Activated CD4-positive, alpha-beta memory T cell treated with anti-CD3 and anti-CD28 coated beads, Interleukin-2, amount 10 ng/mL, durations not matched to agents 7 days and 5 days (primary cell): Measurements from ENCODE around the gene SYT15B. TPM values are rescaled to one million over a fixed set of nuclear protein-coding genes. Genes with fewer than 3 reads are reported as not detected.
"Not testable (repeated sequence)": the region's sequence is repeated elsewhere in the genome, so short reads cannot be mapped to it uniquely, and the experiment has no call there.

Experiments used
- CTCF ChIA-PET: fragments of 350-600 bp; sonication (Branson Sonifier 250); formaldehyde crosslinking; loops from one replicate; lab custom pipeline; 2021; ENCODE audit warnings: antibody characterized with exemption, inconsistent platforms; lab: Charles Lee
- POLR2A ChIA-PET: fragments of 350-600 bp; sonication (Branson Sonifier 250); formaldehyde crosslinking; loops from one replicate; lab custom pipeline; 2021; ENCODE audit warnings: antibody characterized with exemption; lab: Charles Lee
- DNase-seq: peaks from one replicate; pipeline ENCODE4 v3.0.0-alpha.2; 2020
- H3K27ac Mint-ChIP-seq: one replicate; pipeline ENCODE4 v1.8.0; 2021; ENCODE audit warnings: mild to moderate bottlenecking, mixed read lengths
- H3K27me3 Mint-ChIP-seq: one replicate; pipeline ENCODE4 v1.8.0; 2021; ENCODE audit warnings: mixed read lengths
- H3K36me3 Mint-ChIP-seq: one replicate; pipeline ENCODE4 v1.8.0; 2021; ENCODE audit warnings: low read depth, mixed read lengths
- H3K4me1 Mint-ChIP-seq: one replicate; pipeline ENCODE4 v1.8.0; 2021; ENCODE audit warnings: mixed read lengths
- H3K4me3 Mint-ChIP-seq: one replicate; pipeline ENCODE4 v1.8.0; 2021; ENCODE audit warnings: mild to moderate bottlenecking, mixed read lengths
- H3K9me3 Mint-ChIP-seq: one replicate; pipeline ENCODE4 v1.8.0; 2021; ENCODE audit warnings: mixed read lengths
- total RNA-seq, 2 experiments: library from RNA; stranded (reverse); gene quantifications; one replicate each; pipeline ENCODE4 v1.2.3, GENCODE V29; 2021

Gene SYT15B
- total RNA-seq, result under 1 TPM in 1 of 2 experiments, not detected in 1; 0.20 TPM

DNA sequence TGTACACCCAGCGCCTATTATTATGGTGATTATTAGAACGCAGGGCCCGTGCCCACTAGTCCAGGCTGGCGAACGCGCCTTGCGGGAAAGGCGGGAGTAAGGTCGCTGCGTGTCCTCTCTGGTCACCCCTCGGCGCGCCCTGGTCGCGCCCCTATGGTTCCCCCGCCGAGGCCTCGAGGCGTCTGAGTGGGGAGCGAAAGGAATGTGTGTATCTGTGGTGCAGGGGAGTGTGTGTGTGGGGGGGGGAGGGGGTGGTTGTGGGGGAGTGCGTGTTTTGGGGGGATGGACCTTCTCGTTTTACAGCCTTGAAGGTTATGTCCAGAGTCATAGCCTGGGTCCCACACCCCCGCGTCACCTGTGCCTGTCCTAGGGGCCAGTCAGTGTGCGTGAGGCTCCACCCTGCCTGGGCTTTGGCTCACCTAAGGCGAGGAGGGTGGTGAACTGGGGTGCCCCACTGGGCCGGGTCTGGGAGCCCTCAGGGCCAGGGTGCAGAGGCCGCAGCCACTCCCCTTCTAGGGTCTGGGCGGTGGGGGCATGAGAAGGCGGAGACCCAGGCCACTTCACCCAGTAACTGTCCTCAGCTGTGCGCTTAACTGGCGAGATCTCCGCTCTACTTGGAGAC is at the start of gene SYT15B:
Gene SYT15B, minus strand, starts transcription at position 39 of the 622 bp plus-strand sequence. CDS start 952 bp downstream, outside the sequence.
- H3K9me3 Mint-ChIP-seq, DNase-seq, H3K27me3 Mint-ChIP-seq, POLR2A ChIA-PET, H3K4me3 Mint-ChIP-seq, H3K36me3 Mint-ChIP-seq, H3K4me1 Mint-ChIP-seq, H3K27ac Mint-ChIP-seq, CTCF ChIA-PET: not testable (repeated sequence)

DNA sequence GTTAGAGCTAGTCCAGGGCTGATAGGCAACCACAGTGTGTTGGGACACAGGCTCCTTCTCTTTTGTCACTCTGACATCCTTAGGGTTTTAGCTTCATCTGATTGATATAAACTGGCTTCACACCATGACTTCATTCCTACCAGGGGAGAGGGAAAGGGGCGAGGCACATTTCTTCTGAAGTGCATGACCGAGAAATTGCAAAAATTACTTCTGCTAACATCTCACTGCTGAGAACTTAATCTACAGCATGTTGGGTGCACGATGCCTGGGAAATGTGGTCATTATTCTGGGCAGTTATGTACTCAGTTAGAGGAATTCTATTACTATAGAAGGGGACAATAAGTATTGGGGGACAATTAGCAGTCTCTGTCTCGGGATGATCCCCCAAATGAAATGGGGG is 16.2 kb upstream of the SYT15B start:
- H3K27me3 Mint-ChIP-seq, H3K4me3 Mint-ChIP-seq, DNase-seq, H3K27ac Mint-ChIP-seq, CTCF ChIA-PET, POLR2A ChIA-PET, H3K36me3 Mint-ChIP-seq, H3K4me1 Mint-ChIP-seq, H3K9me3 Mint-ChIP-seq: not testable (repeated sequence)

DNA sequence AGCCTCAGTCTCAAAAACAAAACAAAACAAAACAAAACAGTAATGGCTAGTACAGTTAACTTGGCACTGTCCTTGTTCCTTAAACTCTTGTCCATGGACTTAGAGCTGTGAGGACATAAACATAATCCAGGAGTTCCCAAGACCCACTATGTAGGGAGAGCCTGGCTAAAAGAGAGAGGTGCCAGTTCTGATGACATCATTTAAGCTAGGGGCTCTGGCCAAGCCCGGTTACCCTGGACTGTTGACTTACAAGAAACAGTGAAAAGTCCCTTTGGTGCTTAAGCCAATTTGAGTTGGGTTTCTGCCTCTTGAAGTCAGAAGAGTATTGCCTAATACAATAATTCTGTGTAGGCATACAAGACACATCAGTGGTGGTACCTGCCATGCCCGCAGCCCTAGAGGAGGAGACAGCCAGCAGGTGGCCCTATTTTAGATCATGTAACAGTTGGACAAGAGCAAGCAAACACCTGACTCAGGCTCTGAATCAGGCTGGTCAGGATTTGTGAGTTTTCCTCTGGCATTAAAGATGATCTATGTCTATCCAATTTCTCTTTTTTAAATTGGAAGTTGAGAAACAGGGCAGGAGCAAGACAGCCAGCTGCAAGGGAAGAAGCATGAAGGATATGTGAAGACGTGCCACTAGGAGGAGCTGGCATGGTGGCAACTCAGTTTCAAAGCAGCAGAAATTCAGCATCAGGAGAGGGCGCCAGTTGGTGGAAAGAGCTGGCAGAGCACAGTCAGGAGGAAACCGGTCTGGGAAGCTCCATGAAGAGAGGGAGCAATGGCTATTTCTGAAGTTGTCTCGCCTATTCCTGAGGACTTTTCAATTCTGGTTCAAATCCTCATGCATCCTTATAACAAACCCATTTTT is 12.2 kb upstream of the SYT15B start:
- CTCF ChIA-PET, H3K4me1 Mint-ChIP-seq, H3K36me3 Mint-ChIP-seq, H3K27ac Mint-ChIP-seq, H3K4me3 Mint-ChIP-seq, H3K9me3 Mint-ChIP-seq, H3K27me3 Mint-ChIP-seq, POLR2A ChIA-PET: not testable (repeated sequence)
- peak; percentile 21 for DNase-seq

DNA sequence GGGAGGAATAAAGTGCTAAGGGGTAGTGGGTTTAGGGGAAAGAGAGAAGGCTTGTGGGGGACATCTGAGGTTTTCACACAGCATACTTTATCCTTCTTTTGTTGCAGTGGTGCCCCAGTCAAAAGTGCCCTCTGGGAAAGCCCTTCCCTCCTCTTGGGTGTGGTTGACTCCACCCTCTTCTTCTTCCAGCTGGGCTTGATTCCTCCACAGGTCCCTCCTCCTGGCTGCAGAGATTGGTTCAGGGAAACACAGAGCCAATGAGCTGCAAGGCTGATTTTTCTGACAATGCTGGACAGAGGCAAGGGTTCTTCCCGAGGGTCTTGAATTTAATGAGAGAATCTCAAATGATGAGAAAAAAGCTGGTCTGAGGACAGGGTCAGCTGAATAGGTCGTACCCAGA is 7.4 kb upstream of the SYT15B start:
- H3K27me3 Mint-ChIP-seq, CTCF ChIA-PET, H3K27ac Mint-ChIP-seq, H3K4me3 Mint-ChIP-seq, H3K36me3 Mint-ChIP-seq, POLR2A ChIA-PET, H3K9me3 Mint-ChIP-seq, H3K4me1 Mint-ChIP-seq, DNase-seq: not testable (repeated sequence)

DNA sequence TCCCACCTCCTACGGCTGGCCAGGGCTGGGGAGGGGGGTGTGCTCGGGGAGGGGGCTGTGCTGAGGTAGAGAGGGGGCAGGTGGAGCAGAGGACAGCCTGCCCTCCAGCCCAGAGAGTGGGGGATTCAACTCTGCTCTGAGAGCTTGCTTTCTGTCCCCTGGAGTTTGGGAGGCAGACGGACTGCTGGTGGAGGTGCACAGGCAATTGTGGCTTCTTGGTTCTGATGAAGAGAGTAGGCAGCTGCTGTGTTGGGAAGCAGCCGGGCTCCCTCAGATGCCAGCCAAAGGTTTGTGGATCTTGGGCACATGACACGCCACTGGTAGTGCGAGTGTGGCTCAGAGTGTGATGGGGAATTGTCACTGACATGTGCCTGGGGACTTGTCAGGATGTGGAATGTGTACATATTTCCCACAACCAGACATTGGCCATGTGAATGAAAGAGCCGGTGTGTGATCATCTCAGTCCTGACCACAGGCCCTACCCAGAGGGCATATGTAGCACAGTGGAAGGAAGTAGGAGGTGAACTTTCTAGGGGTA is 5.3 kb upstream of the SYT15B start:
- CTCF ChIA-PET, DNase-seq, H3K27ac Mint-ChIP-seq, H3K9me3 Mint-ChIP-seq, H3K36me3 Mint-ChIP-seq, H3K4me3 Mint-ChIP-seq, H3K4me1 Mint-ChIP-seq, H3K27me3 Mint-ChIP-seq, POLR2A ChIA-PET: not testable (repeated sequence)

DNA sequence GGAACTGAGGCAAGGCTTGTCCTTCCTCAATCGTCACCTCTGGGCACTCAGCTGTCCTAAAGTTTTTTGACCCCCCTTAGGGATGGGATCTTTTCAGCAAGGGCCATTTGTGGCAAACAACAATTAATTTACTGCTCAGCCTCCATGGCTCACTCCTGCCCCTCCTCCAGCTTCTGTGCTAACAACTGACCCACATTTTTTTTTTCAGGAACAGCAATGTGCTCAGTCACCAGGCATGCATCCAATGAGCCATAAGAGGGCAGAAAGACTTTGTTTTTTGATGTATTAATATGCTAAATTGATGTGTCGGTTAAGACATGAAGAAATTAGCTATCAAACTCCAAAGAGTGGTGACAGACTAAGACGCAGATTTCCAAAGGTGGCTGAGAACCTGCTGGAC is 4.7 kb upstream of the SYT15B start:
- H3K4me1 Mint-ChIP-seq, POLR2A ChIA-PET, DNase-seq, H3K9me3 Mint-ChIP-seq, H3K27ac Mint-ChIP-seq, CTCF ChIA-PET, H3K36me3 Mint-ChIP-seq, H3K4me3 Mint-ChIP-seq, H3K27me3 Mint-ChIP-seq: not testable (repeated sequence)

DNA sequence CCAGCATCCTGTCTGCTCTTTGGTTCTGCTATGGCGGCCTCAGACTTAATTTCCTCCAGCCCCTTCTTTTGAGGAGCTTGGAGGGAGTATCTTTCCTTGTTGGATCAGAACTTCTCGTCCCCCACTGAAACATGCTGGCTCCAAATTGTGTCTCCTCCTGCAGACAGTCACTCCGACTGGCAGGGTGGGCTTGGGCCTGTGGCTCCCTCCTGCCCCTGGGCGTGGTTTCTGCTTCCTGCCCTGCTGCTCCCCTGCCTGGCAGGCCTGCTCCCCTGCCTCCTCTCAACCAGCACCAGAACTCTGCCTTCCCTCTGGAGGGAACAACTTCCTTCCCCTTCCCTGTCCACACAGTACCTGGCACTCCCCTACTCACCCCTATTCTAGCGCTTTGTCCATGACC is 3.8 kb upstream of the SYT15B start:
- DNase-seq, POLR2A ChIA-PET, H3K36me3 Mint-ChIP-seq, H3K27me3 Mint-ChIP-seq, H3K4me1 Mint-ChIP-seq, H3K9me3 Mint-ChIP-seq, H3K4me3 Mint-ChIP-seq, H3K27ac Mint-ChIP-seq, CTCF ChIA-PET: not testable (repeated sequence)

DNA sequence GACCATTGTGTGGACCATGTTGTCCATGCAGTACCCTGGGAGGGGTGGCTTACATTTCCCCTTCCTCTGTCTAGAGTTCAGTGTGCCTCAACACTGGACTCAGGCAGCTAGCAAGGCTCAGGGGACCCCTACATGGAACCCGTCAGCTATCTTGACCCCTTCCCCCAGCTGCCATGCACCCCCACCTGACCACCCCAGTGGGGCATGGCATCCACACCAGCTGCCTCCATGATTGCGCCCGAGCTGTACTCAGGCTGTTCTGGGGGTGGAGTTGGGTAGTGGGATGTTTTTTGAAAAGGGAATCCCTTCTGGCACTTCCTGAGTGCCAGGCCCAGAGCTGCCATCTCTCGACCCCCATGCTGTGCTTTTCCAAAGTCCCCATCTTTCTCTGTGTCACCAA is 1.8 kb upstream of the SYT15B start:
- H3K36me3 Mint-ChIP-seq, H3K27ac Mint-ChIP-seq, H3K4me3 Mint-ChIP-seq, DNase-seq, POLR2A ChIA-PET, H3K9me3 Mint-ChIP-seq, CTCF ChIA-PET, H3K4me1 Mint-ChIP-seq, H3K27me3 Mint-ChIP-seq: not testable (repeated sequence)

DNA sequence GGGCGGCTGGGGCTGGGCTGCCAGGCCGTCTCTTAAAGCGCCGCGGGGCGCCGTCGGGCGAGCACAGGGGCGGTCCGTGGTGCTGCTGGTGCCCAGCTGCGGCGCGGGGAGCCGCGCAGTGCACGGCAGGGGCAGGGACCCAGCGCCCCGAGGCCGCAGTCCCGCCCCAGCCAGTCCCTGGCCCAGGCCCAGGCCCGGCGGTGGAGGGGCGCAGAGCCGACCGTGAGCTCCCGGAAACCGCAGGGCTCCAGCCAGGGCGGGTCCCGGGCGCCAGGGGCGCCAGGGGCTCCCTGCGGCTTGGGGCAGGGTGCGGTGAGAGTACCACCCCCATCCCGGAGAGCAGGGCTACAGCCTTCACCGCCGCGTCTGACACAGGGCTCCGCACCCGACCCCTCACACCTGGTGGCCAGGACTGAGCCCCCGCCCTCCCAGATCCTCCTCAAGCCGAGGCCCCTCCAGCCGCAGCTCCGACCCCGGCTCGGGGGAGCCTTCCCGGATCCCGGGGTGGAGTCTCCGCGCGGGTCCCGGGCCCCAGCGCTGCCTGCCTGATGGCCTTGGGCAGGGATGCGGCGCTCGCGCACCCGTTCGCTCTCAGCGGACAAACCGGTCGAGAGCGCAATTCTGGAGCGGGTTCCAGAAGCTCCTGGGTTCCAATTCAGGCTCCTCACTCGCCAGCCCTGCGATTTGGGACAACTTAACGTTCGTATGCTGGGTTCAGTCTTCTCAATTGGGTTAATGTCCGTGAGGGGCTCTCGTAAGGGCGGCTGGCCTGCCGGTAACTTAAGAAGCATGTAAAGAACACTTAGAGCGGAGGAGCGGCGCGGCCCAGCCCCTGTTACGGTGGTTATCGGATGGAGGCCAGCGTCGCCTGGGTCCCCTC is 478 bp downstream of the SYT15B start:
- POLR2A ChIA-PET, DNase-seq, CTCF ChIA-PET, H3K4me3 Mint-ChIP-seq, H3K27ac Mint-ChIP-seq, H3K4me1 Mint-ChIP-seq, H3K36me3 Mint-ChIP-seq, H3K9me3 Mint-ChIP-seq, H3K27me3 Mint-ChIP-seq: not testable (repeated sequence)

DNA sequence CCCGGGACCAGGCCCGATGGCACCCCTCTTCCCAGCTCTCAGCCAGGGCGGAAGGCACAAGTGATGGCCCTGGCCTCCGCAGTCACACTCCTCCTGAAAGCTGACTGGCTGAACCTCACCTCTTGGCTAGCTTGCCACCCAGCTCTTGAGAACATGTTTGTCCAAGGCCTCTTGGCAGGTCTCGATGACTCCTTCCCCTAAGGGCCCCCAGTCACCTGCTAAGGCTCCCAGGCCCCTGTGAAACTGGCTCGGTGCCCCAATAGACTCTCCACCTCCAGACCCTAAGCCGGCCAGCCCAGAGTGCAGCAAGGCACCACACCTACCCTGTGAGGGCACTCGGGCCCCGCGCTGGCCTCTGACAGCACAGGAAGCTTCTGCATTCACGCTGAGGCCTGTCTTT is 4.5 kb downstream of the SYT15B start:
- H3K27ac Mint-ChIP-seq, H3K4me3 Mint-ChIP-seq, H3K4me1 Mint-ChIP-seq, H3K27me3 Mint-ChIP-seq, CTCF ChIA-PET, H3K36me3 Mint-ChIP-seq, H3K9me3 Mint-ChIP-seq, POLR2A ChIA-PET, DNase-seq: not testable (repeated sequence)

DNA sequence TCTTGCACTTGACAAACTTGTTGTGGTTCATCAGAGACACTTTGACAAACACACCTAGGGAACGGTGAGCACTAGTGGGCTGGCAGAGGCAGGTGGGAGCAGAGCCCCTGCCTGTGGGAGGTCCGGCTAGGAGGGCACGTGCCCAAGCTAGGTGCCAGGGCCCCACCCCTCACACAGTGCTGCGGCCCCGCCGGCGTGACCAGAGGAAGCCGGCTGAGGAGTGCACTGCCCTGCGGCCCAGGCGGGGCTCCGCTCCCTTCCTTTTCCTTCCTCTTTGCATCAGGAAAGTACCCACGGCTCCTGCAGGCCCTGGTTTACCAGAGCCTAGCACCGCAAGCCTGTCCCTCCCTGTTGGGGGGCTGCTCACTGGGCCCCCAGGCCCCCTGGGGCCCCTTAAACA is 7.2 kb downstream of the SYT15B start:
- H3K27ac Mint-ChIP-seq, DNase-seq, POLR2A ChIA-PET, CTCF ChIA-PET, H3K9me3 Mint-ChIP-seq, H3K36me3 Mint-ChIP-seq, H3K27me3 Mint-ChIP-seq, H3K4me1 Mint-ChIP-seq, H3K4me3 Mint-ChIP-seq: not testable (repeated sequence)

DNA sequence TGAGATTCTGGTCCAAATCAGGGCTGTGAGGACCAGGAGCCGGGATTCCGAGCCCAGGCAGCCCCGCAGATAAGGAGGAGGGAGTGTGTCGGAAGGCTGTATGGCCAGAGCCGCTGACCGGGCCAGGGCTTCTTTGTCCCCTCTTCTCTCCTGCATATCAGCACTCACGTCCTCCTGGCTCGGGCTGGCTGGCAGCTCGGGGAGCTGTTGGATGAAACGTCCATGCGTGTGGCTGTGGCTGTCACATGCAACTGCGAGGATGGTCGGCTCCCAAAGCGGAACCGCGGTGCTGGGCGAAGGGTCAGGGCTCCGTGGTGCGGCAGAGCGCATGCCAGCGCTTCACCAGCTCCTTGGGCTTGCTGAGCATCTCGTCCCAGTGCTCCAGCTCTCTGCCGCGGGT is 9.5 kb downstream of the SYT15B start:
- H3K9me3 Mint-ChIP-seq, H3K4me3 Mint-ChIP-seq, CTCF ChIA-PET, H3K27me3 Mint-ChIP-seq, H3K27ac Mint-ChIP-seq, H3K4me1 Mint-ChIP-seq, DNase-seq, POLR2A ChIA-PET, H3K36me3 Mint-ChIP-seq: not testable (repeated sequence)

DNA sequence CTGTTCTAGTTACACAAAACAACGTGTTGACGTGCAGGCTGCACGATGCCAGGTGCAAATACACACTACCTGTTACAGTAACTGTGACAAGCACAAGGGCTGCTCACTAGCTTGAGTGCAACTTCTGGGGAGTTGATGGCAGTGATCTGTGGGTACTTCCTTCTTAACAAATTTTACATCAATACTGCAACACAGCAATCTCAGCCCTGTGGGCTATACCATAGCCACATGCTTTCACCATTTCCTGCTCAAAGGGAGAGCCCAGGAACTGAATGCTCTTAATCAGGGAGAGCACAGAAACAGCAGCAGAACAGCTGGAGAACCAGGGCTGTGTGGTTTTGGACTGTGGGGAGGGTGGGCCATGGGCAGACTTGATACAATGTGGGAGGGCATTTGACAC is 10.2 kb downstream of the SYT15B start:
- CTCF ChIA-PET, H3K36me3 Mint-ChIP-seq, POLR2A ChIA-PET, H3K27ac Mint-ChIP-seq, DNase-seq, H3K9me3 Mint-ChIP-seq, H3K4me3 Mint-ChIP-seq, H3K4me1 Mint-ChIP-seq, H3K27me3 Mint-ChIP-seq: not testable (repeated sequence)
